ENCODE results near the gene CMTM8.

Gene CMTM8

DNA sequence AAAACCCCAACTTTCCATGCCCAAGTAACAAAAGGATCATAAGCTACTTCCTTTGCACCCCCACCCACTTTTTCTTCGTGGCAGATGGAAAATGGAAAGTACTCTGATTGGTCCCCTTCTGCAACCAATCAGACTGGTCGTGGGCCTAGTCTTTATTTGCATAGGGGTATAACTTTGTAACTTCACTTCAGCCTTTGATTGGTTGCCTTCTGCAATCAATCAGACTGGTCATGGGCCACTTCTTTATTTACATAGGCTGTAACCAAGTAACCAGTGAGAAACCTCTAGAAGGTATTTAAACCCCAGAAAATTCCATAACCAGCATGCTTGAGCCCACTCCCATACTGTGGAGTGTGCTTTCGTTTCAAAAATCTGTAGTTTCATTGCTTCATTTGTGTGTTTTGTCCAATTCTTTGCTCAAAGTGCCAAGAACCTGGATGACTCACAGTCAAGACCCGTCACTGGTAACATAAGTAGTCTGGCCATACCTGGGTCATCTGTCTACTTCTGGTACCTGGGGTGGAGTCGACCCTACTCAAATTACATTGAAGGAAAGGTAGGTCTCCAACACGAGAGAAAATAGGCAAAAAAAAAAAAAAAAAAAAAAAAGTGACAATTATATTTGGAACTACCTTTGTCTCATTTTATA lies 41.9 kb downstream of the CMTM8 start:
- no peak for DNase-seq (ENCODE audit: low spot score)

DNA sequence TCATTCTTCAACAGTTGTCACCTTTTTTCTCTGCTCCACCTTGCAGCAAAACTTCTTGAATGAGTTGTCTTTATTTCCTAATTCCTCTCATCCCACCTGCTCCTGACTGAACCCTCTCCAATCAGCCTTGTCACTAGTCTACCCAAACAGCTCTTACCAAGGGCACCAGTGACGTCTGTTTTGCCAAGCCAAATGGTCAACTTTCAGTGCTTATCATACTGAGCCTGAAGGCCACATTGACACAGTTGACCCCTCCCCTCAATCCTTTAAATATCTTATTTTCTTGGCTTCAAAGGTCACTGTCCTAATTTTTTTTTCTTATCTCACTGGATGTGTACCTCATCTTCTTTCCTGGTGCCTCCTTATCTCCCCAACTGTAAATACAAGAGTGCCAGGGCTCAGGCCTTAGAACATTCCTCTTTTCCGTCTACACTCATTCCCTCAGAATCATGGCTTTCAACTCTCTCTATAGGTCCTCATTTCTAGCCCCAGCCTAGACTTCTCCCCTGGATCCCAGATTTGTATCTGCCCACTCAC lies 43.2 kb downstream of the CMTM8 start:
- no peak for DNase-seq (ENCODE audit: low spot score)

DNA sequence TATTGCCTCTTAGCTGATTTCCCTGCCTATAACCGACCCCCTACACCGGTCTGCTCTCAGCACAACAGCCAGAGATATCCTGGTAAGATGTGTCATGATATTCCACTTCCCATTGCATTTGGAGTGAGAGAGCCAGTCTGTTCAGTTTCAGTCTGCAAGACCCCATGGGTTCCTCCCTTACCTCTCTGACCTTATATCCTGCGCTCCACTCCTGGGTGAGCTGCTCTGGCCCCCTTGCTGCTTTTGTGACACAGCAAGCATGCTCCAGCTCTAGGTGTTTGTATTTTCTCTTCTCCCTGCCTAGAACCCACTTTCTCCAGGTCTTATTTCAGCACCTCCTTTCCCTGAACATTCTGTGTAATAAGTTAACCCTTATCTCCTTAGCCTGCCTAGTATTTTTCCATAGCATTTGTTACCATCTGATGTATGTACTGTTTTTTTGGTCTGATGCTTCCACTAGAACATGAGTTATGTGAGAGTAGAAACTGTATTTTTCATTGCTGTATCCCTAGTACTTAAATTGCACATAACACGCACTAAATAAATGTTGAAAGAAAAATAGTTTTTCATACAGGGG lies 44.2 kb downstream of the CMTM8 start:
- no peak for DNase-seq (ENCODE audit: low spot score)

DNA sequence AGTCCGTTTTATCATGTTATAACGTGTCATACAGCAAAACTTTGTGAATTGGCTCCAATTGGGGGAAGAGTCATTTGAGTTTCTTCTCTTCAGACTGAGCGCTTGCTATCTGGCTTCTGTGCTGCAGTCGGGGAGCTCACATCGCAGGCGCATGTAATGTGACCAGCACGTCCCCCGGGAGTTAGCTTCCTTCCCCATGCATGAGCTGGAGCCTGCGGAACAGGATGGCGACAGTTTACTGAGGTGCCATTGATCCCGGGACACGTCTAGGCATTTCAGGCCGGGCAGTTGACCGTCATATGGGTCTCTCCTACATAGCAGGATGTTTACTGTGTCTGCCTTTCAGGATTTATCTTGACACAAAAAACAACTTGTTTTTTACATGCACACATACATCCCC lies 44.8 kb downstream of the CMTM8 start:
- DNase-seq (ENCODE audit: low spot score): peak; percentile 9

DNA sequence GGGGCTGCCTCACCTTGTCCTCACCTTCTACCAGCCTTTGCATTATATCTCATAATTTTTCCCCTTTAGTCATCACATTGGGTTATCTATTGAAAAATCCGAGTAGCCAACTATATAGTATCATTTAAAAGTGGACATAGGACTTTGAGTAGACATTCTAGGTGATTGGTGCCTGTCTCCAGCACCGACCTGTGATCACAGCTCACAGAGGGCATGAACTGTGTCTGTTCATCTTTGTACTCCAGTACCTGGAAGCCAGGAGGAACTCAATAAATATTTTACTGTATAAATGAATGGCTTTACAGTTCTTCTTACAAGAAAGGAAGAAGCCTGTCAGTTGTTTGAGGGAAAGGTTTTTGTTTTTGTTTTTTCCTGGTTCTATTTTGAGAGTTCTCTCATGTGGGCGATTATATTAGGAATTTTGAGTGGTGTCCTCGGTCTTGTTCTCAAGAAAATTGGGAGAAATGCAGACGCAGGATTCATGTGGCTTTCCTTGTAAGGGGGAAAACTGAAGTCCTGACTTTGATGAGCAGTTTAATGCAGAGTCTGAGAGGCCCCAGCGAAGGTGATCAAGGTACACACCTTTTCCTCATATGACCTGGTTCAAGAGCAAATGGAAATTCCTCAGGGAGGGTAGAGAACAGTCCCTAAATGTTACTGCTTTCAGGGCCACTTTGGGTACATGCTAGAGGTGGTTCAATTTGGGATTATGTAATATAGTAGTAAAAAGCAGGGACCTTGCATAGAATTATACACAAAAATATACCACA lies 46.1 kb downstream of the CMTM8 start:
- no peak for DNase-seq (ENCODE audit: low spot score)

DNA sequence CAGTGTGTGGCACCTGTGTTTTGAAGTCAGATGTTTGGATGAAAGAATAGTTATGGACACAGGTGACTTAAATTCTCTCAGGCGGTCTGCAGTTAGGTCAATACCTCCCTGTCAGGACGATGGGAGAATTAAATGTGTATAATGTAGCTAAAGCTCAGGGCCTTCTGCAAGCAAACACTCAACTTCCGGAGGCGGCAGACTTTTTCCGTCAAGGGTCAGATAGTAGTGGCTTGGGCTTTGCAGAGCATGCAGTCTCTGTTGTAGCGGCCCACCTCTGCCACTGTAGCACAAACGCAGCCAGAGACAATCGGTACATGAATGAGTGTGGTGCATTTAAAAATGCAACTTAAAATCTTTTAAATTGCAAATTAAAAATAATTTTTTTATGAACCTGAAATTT lies 47.4 kb downstream of the CMTM8 start:
- DNase-seq (ENCODE audit: low spot score): no peak

DNA sequence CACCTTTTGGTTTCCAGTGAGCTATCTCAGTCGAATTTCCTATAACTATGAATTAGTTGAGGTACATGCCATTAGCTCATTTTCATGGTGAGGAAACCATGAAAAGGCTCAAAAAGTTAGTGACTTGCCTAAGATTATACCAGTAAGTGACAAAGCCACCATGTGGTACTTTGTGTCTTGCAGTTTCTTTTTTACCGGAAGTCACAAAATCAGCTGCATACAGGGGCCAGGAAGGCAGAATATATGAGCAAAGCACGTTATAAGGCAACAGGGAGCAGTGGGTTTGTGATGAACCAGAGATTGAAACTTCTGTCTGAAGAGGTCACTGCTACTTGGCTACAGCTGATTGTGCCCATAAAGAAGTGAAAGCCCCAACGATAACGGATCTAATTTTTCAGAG lies 50.3 kb downstream of the CMTM8 start:
- no peak for DNase-seq (ENCODE audit: low spot score)

DNA sequence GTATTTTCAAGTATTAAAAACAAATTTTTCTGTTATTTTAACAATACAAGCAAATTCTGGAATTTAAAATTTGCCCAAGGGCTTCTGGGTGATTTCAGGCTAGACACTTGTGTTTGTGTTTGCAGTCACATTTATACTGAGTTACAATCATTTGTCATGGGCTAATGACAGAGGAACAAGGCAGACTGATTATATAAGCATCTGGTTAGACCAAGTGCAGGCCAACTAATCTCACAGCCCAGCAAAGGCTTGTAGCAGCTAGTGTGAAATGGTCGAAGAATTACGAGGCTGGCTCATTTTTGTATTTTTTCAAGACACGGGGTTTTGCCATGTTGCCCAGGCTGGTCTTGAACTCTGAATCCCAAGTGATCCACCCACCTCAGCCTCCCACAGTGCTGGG lies 52.1 kb downstream of the CMTM8 start:
- DNase-seq (ENCODE audit: low spot score): no peak

DNA sequence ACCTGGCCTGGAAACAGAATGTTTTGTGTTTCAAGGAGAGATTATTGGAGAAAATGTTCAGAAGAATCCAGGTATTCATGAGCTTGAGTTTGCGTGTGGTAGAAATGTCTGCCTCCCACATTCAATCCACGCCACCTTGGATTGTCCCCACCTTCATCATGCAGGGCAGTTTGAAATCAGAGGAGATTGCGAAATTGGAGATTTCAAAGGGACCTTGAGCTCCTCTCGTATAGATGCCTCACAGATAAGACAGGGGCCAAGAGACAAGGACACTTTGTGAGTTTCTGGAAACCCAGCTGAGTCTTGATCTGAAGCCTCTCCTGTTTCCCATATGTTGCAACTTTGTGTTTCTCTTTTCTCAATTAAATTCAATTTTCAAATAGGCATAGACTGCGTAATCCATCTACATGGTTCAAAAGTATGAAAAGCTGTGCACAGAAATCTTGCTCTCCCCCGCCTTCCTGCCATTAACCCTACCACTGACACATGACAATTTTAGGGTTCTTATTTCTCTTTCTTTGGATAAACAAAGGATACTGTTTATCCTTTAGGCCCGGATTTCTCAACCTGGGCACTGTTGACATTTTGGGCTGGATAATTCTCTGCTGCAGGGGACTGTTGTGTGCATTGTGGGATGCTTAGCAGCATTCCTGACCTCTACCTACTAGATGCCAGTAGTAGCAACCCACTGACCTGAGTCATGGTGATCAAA lies 53.8 kb downstream of the CMTM8 start:
- no peak for DNase-seq (ENCODE audit: low spot score)

DNA sequence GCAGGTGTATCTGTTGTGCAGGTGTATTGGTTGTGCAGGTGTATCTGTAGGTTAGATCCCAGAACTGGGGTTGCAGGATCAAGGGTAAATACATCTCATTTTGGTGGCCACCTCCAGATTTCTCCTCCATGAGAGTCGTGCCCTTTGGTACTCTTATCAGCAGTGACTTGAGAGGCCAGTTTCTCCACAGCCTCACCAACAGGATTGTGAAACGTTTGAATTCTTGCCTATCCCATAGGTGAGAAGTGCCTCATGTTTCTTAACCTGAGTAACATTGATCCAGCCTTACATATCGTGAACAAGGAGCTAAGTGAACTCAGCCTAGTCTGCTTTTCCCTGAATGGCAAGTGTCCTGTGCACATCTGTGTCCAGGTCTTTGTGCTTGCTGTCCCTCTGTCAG lies 55.4 kb downstream of the CMTM8 start:
- no peak for DNase-seq (ENCODE audit: low spot score)

DNA sequence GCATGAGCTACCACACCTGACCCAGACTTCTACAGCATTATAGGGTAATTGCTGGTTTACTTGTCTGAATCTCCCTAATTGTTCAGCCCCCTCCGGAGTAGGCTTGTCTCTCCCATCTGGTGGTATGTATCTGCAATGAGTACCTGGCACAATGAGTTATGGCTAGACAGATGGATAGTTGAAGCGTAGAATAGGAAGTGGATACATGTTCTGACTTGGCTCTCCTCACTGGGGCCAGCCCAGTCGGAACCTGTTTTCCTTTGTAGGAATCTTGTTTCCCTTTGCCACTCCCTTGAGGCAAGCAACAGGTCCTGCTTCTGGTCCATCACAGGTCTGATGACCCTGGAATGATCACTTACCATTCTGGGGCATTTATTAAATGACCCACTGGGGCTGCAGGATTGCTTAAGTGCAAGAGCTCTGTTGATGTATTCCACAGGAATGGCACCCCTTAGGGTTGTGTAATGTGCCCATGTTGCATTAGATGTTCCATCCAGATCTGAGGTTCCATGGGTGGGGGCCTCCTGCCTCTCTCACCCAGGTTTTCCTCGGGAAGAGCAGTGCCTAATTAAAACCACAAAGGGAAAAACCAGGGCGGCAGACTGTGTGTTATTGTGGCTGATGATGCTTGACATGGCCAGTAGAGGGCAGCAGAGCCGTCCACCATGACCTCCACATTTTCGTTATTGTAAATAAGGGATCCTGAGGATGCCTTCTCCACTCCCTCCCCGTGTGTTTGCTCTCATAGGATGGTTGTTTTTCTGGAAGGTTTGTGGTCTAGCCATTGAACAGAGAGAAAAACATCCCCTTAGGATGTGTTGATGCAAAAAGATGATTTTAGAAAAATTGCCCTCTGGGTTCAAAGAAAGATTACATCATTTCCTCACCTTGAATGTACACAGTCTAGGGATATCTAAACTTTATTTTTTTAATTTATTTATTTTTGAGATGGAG lies 58.0 kb downstream of the CMTM8 start:
- peak; percentile 62 for DNase-seq (ENCODE audit: low spot score)

DNA sequence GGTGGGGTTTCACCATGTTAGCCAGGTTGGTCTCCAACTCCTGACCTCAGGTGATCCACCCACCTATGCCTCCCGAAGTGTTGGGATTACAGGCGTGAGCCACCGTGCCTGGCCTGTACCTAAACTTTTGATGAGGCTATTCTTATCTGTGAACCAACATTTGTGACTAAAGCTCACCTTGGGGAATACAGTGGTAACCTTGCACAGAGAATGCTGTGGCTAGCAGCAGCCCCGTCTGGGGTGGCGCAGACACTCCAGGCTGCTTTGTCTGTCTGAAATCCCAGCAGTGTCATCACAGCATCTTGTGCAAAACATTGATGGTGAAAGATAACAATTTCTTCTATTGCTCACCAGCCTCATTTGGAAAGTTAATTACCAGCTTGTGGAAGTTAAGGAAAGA lies 58.9 kb downstream of the CMTM8 start:
- DNase-seq (ENCODE audit: low spot score): no peak

DNA sequence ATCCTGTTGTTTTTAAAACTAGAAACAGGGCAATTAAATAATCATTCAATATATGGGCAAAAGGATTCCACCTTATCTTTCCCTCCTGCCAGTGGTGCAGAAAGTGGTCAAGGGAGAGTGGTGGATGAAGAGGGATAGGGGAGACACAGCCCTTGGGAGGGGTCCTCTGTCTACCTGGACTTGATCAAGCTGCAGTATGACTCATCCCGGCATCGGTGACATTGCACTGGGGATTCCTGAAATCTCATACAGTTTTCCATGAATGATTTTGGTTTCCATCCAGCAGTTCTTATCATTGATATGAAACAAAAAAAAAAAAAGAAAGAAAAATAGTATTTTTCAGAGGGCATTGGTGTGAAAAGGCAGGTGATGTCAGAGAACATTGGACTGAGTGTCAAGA lies 62.9 kb downstream of the CMTM8 start:
- DNase-seq (ENCODE audit: low spot score): no peak

DNA sequence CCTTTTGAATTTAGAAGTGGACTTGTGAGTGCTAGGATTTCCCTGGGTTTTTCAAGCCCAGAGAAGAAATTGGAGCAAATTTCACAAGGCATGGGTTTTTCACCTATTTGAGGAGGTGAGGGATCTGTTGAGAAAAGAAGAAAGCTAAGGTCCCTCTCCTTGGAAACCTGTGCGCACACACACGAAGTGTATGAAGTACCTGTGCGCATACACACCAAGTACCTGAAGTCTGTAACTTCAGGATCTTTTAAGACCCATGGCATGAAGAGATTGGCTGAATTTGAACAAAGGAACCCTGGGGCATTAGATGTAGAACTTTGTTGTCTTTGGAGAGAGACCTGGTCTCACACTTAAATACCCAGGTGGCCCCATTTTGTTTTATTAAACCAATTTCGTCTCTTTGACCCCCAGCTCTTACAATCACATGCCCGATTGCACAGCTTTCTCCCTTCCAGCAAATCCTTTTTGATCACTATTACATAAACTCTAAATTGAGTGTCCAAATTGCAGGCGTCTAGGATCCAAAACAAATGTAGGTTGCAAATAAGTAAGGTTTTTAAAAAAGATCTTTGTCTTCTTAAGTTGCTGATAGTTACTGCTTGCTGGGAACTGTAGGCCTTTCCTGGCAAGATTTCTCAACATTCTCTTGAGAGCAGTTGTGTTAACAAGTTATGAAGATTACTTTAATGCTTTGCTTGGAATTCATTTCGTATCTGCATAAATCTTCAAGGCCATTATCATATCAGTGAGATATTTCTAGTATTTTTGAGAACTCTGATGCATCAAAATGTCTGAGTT lies 64.3 kb downstream of the CMTM8 start:
- no peak for DNase-seq (ENCODE audit: low spot score)

DNA sequence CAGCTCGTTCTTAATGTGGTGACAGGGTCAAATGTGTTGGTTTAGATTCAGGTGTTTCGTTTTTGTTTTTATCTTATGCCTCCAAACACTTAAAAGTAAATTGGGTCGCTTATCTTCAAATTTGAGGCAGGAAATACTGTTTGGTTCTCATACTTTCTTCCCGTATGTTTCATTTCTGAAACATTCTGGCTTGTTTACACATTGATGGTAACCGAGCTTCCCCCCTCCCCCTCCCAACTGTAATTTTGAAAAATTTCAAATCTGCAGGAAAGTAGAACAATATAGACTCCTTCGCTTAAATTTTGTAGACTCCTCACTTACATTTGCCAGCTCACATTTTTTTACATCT lies 64.9 kb downstream of the CMTM8 start:
- no peak for DNase-seq (ENCODE audit: low spot score)

DNA sequence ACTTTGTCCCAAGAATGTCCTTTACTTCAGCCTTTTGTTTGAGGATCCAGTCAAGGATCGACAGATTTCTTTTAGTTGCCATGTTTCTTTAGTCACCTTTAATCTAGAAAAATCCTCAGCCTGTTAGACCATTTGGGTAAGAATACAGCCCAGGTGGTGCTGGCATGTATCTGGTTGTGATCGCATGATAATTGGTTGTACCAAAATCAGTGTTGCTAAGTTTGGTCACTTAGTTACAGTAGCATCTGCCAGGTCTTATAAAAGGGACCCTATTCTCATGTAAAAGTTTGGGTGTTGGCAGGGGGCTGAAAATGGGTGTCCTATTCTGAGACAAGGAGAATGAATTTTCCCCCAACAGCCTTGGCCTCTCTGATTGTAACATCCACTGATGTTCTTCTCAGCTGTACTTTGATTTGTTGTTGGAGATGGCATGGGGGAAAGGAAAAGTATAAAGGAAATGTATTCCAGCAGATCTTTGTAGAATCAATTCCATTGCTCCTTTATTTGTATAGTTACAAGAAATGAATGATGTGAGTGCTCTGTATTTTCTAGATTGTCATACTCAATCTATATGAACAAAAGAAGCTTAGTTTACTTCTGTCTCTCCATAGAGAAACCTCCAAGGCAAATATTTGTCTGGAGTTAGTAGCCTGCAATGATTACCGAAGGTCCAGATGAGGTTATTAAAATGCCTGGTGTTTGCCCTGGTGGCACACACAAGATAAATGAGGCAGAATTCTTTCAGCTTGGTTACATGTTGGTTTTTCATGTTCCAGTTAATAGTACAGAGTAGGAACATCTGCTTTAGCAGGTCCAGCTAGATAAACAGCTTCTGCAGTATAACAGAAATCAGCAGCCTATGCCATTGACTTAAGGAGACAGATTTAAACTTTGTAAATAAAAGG lies 65.7 kb downstream of the CMTM8 start:
- no peak for DNase-seq (ENCODE audit: low spot score)

DNA sequence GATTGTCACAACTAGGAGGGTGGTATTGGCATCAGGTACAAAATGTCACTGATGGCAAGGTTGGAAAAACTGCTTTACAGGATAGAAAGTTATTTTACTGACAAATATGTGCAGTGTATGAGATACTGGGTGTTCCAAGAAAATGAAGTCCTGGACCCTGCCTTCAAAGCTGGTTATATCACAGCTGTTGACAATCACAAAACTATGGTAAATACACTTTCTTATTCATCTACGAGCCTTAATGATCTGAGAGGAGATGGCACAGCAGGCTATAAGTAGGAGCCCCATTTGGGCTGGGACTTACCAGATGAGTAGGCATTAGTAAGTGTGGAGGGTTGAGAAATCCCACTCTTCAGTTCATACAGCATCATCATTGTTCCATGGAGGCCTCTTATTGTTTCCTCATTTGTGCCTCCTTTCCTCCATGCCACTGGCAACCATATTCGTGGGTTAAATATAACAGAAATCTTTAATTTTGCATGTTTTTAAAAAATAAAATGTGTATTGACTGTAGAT lies 66.9 kb downstream of the CMTM8 start:
- DNase-seq (ENCODE audit: low spot score): no peak

DNA sequence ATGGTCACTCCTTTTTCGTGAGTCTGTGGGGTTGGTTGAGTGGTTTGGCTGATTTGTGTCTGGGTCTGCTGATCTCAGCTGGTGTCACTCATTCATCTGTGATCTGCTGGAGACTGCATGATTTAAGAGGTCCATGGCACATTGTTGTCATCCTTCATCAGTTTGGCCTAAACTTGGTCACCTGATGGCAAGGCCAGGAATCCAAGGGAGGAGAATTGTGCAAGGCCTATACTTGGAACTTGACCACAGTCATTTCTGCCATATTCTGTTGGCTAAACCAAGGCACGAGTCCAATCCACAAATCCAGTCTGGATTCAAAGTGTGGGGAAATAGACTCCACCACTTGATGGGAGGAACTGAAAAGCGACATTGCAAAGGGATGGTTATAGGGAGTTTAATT lies 67.6 kb downstream of the CMTM8 start:
- no peak for DNase-seq (ENCODE audit: low spot score)

DNA sequence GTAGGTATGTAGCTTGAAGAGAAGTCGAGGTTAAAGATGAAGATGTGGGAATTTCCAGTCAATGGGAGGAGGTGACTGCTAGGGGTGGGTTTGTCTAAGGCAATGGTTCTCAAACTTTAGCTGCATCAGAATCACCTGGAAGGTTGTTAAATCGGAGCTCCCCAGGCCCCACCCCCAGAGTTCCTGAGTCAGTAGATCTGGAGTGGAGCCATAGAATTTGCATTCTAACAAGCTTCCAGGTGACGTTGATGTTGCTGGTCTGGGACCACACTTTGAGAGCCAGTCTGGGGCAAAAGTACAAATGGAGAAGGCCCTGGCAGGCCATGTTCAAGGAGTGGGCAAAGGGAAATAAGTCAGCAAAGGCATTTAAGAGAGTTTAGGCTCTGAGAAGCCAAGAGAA lies 69.1 kb downstream of the CMTM8 start:
- no peak for DNase-seq (ENCODE audit: low spot score)

DNA sequence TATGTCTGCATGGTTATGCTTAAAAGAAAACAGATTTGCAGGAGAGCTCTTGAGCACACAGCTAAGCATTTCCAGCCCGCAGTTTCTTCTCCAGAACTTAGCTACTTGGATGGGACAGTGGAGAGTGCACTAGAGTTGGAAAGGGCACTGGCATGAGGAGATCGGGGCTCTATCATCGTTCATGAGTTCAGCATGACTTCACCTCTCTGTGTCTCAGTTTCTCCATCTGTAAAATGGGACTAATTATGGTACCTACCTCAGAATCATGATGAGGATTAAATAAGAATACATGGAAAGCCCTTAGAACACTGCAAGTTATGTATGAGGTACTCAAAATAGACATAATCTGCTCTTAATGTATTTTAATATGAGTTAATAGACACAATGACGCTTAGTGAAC lies 69.9 kb downstream of the CMTM8 start:
- no peak for DNase-seq (ENCODE audit: low spot score)
